ENCODE results near the gene ATP1A4. TPM values are rescaled to one million over a fixed set of nuclear protein-coding genes. Genes with fewer than 3 reads are reported as not detected.

ATP1A4 gene
- total RNA-seq, 1 donor from 2014 or later: not detected

GRCh38 chr1:160186729-160187128 is 35.3 kb downstream of the ATP1A4 start:
- Mint-ChIP-seq H3K36me3 (ENCODE audit: unreplicated experiment) (no peaks in the 10 kb centered on the region), H3K27me3 (ENCODE audit: unreplicated experiment) (peaks cover 8% of the 10 kb centered on the region), H3K4me1 (ENCODE audit: low read depth, unreplicated experiment) (no peaks in the 10 kb centered on the region), H3K4me3 (ENCODE audit: unreplicated experiment) (no peak overlapping the region), H3K27ac (ENCODE audit: unreplicated experiment) (no peak overlapping the region), H3K9me3 (ENCODE audit: unreplicated experiment) (peaks cover 1% of the 10 kb centered on the region)
- TF ChIP-seq CTCF (IDR thresholded peaks at IDR 0.05; ENCODE audit: partially characterized antibody, unreplicated experiment): no peak
- no peak for DNase-seq

DNA sequence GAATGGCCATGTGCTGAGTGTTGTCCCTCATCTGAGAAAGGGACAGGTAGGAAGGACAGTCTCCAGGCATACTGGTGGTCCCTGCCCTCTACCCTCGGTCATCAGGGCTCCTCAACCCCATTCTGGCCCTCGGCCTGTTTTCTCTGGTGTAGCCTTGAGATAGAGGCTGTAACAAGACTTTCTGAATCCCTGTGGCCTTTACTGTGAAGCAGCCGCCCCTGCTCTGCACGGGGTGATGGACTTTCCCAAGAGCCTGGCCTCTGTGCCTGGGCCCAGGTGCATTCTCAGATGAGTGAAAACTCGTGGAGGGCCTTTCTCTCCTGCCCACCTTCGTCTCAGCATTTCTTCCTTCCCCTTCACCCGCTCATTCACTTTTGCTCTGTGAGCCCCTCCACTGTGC is 36.0 kb downstream of the ATP1A4 start:
- H3K4me1 Mint-ChIP-seq (ENCODE audit: low read depth, unreplicated experiment): peaks cover under 1% of the 10 kb centered on the region
- no peak for TF ChIP-seq CTCF (IDR thresholded peaks at IDR 0.05; ENCODE audit: partially characterized antibody, unreplicated experiment)
- H3K9me3 Mint-ChIP-seq (ENCODE audit: unreplicated experiment): peaks cover 1% of the 10 kb centered on the region
- no peak overlapping the region for H3K27ac Mint-ChIP-seq (ENCODE audit: unreplicated experiment)
- H3K36me3 Mint-ChIP-seq (ENCODE audit: unreplicated experiment): no peaks in the 10 kb centered on the region
- DNase-seq: no peak
- H3K27me3 Mint-ChIP-seq (ENCODE audit: unreplicated experiment): peaks cover 8% of the 10 kb centered on the region
- no peak overlapping the region for H3K4me3 Mint-ChIP-seq (ENCODE audit: unreplicated experiment)

- no peaks in the 10 kb centered on the region for H3K36me3 Mint-ChIP-seq (ENCODE audit: unreplicated experiment)
Measured at GRCh38 chr1:160188341-160188740, 36.9 kb downstream of the ATP1A4 start.

DNA sequence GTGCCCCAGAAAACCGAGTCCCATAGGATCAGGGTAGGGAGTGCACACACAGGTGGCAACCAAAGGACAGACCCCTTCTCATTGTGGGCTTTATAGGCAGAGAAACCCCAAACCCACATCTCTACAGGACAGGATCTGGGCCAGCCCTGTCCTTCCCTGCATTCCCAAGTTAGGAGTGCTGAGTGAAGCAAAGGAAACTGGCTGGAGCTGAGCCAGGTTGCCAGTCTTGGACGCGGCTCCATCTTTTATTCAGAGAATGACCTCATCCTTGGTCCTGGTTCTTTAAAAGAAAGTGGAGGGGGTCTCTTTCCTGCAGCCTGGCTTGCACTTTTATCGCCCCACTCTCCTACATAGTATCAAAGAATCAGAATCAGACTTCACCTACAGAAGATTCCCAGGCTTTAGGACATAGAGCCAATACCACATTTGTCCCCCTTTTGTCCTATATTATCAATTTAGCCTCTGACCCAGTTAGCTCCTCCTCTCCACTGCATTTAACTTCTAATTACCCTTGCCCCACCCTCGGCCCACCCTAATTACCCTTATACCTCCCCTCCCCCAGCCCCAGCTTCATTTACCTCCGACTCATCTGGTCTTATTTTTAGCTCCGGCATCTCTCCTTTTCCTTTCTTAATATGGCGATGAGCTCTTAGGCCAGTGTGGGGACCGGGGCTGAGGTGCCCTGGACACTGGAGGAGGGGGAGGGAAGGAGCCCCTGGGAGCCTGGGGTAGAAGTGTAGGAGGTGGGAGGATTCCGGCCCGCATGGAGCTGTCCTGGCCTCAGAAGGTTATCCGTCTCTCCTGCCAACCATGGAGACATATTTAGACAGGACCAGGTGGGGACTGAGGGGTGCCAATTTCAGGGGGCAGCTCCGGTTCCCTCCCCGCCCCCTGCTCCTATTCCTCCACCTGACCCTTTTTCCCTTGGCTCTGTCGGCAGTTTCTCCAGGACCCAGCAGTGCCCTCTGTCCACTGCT is 38.5 kb downstream of the ATP1A4 start, which contains the start of gene CASQ1:
Gene CASQ1 (plus strand): TSS at position 927 of the 977 bp plus-strand sequence. CDS start 177 bp downstream, outside the sequence.
- no peak within 1 kb of the TSS for H3K27ac Mint-ChIP-seq (ENCODE audit: unreplicated experiment)
- DNase-seq: no peak
- peaks cover 2% of the 10 kb centered on the region for H3K4me1 Mint-ChIP-seq (ENCODE audit: low read depth, unreplicated experiment)
- no peak for TF ChIP-seq CTCF (IDR thresholded peaks at IDR 0.05; ENCODE audit: partially characterized antibody, unreplicated experiment)
- peaks cover 1% of the 10 kb centered on the region for H3K9me3 Mint-ChIP-seq (ENCODE audit: unreplicated experiment)
- H3K27me3 Mint-ChIP-seq (ENCODE audit: unreplicated experiment): peaks cover 9% of the 10 kb centered on the region
- H3K36me3 Mint-ChIP-seq (ENCODE audit: unreplicated experiment): no peaks in the 10 kb centered on the region
- no peak within 1 kb of the TSS for H3K4me3 Mint-ChIP-seq (ENCODE audit: unreplicated experiment)

More at GRCh38 chr1:160188341-160188740, 36.9 kb downstream of the ATP1A4 start:
- Mint-ChIP-seq H3K27me3 (ENCODE audit: unreplicated experiment) (peaks cover 9% of the 10 kb centered on the region), H3K9me3 (ENCODE audit: unreplicated experiment) (peaks cover 1% of the 10 kb centered on the region), H3K4me1 (ENCODE audit: low read depth, unreplicated experiment) (peaks cover 2% of the 10 kb centered on the region), H3K4me3 (ENCODE audit: unreplicated experiment) (no peak overlapping the region), H3K27ac (ENCODE audit: unreplicated experiment) (no peak overlapping the region)
- no peak for DNase-seq
- TF ChIP-seq CTCF (IDR thresholded peaks at IDR 0.05; ENCODE audit: partially characterized antibody, unreplicated experiment): no peak

DNA sequence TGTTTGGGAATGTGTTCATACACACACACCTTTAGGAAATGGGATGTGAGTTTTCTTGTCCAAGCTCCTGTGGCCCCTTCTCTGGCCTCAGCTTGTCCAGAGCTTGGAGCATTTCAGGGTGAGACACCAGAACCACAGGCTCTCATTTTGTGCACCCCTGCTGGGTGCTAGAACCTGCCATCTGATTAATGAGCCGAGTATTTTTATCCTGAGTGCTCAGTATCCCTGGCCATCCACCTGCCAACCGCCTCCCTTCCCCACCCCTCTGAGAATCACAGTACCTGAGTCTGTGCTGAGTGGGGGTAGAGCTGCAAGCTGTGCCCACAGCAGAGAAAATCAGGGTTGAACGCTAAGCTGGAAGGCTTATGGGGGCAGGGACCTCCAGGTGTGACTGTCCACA is 40.4 kb downstream of the ATP1A4 start:
- Mint-ChIP-seq H3K27me3 (ENCODE audit: unreplicated experiment) (peaks cover 9% of the 10 kb centered on the region), H3K9me3 (ENCODE audit: unreplicated experiment) (peaks cover 1% of the 10 kb centered on the region), H3K4me1 (ENCODE audit: low read depth, unreplicated experiment) (peaks cover 2% of the 10 kb centered on the region), H3K36me3 (ENCODE audit: unreplicated experiment) (no peaks in the 10 kb centered on the region), H3K27ac (ENCODE audit: unreplicated experiment) (no peak overlapping the region), H3K4me3 (ENCODE audit: unreplicated experiment) (no peak overlapping the region)
- TF ChIP-seq CTCF (IDR thresholded peaks at IDR 0.05; ENCODE audit: partially characterized antibody, unreplicated experiment): no peak
- no peak for DNase-seq
